Measurements from ENCODE around the gene NAA40.
A peak's percentile ranks its signal among the peaks of the same experiment; 100 is the strongest.

DNA sequence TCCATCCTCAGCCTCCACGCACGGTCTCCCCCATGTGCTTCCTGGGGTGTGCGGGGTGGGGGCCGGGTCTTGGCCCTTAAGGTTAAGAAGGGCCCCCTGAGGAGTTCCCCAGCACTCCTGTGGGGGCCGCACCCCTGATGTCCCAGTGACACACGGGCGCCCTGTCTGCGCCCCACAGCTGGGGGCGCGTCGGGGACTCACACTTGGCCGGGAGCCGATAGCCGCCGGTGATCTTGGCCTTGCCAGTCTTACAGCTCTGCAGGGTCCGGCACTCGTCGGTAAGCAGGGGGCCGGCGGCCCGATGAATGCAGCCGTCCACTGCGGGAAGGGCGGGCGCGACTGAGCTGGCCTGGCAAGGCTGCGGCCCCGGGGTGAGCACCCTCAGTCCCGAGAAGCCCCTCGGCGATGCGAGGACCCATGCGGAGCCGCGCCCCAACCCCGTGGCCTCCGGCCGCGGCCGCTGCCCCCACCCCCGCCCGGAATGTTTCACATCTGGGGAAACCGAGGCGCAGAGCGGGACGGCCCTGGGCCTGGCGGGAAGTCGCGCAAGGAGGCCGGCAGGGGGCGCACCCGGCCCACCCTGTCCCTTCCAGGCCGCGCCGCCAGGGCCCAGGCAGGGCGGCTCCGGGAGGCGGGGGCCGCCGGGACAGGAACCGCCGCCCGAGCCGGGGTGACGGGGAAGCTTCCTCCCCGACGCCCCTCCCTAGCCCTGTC, 61.4 kb downstream of the NAA40 start:
- TF ChIP-seq, protein P1, sequence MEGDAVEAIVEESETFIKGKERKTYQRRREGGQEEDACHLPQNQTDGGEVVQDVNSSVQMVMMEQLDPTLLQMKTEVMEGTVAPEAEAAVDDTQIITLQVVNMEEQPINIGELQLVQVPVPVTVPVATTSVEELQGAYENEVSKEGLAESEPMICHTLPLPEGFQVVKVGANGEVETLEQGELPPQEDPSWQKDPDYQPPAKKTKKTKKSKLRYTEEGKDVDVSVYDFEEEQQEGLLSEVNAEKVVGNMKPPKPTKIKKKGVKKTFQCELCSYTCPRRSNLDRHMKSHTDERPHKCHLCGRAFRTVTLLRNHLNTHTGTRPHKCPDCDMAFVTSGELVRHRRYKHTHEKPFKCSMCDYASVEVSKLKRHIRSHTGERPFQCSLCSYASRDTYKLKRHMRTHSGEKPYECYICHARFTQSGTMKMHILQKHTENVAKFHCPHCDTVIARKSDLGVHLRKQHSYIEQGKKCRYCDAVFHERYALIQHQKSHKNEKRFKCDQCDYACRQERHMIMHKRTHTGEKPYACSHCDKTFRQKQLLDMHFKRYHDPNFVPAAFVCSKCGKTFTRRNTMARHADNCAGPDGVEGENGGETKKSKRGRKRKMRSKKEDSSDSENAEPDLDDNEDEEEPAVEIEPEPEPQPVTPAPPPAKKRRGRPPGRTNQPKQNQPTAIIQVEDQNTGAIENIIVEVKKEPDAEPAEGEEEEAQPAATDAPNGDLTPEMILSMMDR (conservative IDR thresholded peaks at IDR 0.05 in 1 of 2, IDR thresholded peaks at IDR 0.05 in 1 of 2; ENCODE audit: low read depth in 1 of 2, low read length in 2 of 2) = peak; percentile 39 to 49
- no peak for TF ChIP-seq EZH2 (IDR thresholded peaks at IDR 0.05; ENCODE audit: low read length, missing control alignments)
